NCI-H2196 (cell line): ENCODE measurements around the gene CES5A.
"Not testable (repeated sequence)": the region's sequence is repeated elsewhere in the genome, so short reads cannot be mapped to it uniquely, and the experiment has no call there.

Experiments
- DNase-seq: peaks from one replicate; lab custom pipeline; 2025; ENCODE audit not compliant: unreplicated experiment; lab: John Stamatoyannopoulos, UW

The CES5A gene

GRCh38 chr16:55832425-55832772 lies 42.8 kb downstream of the CES5A start:
- DNase-seq, result no peak

DNA sequence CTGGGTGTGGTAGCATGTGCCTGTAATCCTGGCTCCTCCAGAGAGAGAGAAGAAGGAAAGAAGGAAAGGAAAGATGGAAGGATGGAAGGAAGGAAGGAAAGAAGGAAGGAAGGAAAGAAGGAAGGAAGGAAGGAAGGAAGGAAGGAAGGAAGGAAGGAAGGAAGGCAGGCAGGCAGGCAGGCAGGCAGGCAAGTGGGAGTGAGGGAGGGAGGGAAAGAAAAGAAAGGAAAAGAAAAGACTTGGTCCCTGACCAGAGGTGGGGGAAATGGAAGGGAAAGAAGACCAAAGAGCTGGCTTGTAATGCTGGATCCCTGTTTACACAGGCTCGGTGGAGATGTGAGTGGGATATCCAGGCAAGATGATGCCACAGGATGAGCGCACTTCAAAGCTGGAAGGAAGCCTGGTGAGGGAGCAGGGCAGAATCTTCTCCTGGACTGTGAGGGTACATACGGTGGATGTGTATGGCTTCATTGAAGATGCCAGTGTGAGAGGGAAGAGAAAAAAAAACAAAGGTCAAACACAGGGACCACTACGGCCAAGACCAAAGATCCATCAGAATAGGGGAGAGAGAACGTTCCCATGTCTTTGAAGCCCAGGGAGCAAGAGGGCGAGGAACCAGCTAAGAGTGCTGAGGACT lies 44.4 kb downstream of the CES5A start:
- no peak for DNase-seq

DNA sequence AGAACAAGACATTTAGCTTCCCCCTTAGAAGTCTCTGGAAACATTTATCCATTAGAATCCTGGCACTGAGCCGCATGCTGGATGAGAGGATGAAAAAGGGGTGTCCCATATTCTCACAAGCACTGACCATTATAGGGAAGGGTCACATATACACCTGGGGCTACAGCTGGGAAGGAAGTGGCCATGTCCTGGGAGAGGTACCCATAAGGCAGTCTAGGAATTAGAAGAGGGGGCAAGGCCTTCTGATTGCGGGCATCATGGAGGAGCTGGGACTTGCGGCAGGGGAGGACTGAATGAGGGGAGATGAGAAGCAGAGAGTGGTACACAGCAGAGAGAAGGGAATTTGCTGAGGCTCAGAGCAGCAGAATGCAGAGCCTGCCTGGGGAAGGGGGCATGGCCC lies 45.9 kb downstream of the CES5A start:
- DNase-seq, result not testable (repeated sequence)

DNA sequence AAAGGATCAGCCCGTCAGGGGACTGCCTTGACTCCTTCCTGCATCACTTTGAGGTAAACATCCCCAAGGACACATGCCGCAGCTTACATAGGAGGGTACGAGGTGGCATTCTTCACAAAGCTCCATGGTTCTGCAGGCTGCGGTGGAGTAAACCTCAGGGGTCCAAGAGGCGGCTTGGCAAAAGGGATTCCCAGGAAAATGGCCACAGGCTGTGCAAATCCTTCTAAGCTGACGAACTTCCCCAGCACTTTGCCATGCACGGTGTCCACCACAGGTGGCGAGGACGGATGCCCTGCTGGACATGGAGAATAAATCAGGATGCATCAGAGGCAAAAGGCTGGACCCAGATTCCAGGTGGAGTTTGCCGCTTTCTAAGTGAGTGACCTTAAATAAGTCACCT lies 46.5 kb downstream of the CES5A start:
- DNase-seq, result no peak

- no peak for DNase-seq
Measured at GRCh38 chr16:55825115-55825728, 50.0 kb downstream of the CES5A start.

DNA sequence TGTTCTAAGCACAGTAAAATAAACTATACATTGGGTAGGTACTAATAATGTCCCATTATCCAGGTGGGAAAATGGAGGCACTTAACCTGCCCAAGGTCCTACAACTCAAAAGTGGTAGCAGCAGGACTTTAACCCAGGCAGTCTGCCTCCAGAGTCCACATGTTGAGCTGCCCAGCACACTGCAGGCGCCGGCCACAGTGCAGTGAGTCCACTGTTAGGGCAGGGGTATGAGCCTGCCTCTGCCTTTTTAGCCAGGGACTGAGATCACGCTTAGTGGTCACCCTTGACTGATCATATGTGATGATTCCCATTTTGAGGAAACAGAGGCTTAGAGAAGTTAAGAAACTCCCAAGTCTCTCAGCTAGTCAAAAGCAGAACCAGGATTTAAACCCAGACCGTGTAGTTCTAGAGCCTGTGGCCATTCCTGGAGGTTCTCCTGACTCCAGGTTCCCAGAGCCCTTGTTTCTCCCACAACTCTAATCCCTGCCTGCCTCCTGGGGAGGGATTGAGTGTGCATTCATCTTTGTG lies 50.6 kb downstream of the CES5A start:
- no peak for DNase-seq

DNA sequence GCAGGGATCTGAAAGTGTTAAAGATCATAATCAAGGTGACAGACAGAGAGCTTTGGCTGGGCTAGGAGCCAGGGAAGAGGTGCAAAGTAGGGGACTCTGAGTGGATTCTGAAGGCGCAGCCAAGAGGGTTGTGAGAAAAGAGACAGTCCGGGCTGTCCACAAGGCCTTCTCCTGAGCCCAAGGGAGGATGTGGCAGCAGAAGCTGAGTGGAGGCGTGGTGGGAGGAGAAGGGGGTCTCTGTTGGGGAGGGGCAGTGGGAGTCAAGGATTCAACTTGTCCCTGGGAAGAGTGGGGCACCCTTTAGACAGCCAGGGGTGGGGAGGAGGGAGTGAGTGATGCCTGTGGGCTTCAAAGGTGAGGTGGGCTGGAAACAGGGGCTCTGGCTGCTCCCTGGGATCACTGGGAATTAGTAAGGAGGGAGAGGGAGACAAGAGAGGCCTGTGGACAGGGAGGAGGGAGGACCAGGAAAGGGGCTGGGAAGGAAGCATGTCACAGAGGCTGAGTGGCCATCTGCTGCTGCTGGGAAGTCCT lies 52.8 kb downstream of the CES5A start:
- no peak for DNase-seq

GRCh38 chr16:55821210-55821609 lies 54.0 kb downstream of the CES5A start:
- DNase-seq, result no peak

GRCh38 chr16:55820615-55821014 lies 54.6 kb downstream of the CES5A start:
- DNase-seq, result no peak

- no peak for DNase-seq
Measured at GRCh38 chr16:55817236-55817912, 57.8 kb downstream of the CES5A start.

GRCh38 chr16:55816222-55816621 lies 59.0 kb downstream of the CES5A start:
- DNase-seq, result not testable (repeated sequence)

DNA sequence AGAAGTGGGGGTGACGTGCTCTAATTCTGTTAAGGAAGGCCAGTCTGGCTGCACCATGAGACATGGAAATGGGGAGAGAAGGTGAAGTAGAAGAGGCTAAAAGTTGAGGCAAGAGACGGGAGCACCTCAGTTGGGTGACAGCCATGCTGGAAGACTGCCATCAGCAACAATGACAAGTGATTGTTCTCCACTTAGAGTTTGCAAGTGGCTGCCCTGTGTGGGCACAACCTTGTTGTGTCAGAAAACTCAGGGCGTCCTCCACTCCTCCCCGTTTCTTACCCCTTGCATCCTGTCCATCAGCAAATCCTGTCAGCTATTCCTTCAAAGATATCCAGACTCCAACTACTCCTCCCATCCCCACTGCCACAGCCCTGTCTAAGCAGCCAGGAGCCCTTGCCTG lies 59.9 kb downstream of the CES5A start:
- DNase-seq, result no peak

DNA sequence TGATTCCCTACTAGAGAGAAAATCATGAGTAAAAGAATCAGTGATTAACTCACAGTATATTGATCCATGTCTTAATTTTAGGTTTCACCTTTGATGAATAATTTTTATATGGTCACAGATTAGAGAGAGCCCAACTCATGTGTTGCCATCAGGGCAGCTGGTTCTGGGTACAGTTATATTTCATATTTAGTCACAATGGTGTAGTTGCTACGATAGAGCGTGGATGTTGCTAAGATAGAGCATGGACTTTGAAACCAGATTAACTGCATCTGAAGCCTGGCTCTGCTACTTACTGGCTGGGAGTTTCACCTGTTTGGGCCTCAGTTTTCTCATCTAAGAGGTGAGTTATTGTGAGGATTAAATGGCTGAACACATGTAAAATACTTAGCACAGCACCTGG lies 61.0 kb downstream of the CES5A start:
- DNase-seq, result not testable (repeated sequence)

DNA sequence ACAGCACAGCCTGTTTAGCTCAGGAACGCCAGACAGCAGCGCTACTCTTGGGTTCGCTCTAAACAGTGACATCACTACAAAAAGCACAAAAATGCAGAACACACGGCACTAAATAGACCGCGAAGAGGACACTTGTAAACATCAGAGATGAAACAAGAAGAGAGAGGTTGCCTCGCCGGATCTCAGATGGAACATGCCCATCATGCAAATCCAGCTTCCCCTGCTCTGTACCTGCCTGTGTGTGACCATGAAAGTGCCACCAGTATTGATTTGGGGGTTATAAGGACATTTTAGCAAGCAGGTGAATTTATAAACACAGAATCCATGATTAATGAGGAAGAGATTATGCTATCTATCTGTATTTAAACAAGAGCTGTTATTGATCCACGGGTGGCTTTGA lies 61.4 kb downstream of the CES5A start:
- DNase-seq, result not testable (repeated sequence)

DNA sequence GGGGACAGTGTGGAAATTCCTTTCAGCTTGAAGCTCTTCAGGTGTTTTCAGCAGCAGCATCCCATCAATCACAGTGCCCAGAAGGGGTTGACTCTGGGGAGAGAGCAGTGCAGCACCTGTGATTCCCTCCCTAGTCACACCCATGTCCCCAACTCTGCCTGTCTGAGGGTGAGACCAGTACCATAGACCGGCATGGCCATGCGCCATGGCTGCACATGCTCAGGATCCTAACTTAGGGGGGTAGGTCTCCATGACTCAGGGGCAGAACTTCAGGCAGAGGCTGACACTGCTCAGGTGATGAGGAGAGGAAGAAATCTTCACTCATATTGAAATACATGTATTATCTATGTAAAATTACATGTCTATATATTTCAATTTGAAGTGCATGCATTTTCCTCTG lies 62.2 kb downstream of the CES5A start:
- DNase-seq, result no peak

GRCh38 chr16:55811811-55812210 lies 63.4 kb downstream of the CES5A start:
- no peak for DNase-seq

DNA sequence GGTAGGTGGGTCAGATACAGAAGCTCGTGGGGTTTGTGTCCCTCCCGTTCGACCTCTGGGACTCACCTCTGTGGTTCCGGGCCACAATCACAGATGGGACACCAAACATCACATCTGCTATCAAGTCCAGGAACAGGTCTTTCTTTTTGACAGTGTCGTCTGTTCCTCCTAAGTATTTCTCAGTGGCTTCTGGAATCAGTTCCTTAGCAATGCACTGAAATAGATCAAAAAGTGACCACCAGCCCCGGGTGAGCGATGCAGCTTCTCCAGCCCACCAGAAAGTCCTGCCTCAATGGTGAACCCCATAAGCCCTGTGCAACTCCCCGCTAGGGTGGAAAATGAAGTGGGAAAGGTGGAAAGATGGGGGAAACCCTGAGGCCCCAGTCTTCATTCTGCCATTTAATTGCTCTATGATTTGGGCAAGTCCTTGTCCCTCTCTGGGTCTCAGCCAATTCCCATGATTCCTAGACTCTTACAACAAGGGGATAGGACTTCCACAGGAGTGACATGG lies 64.7 kb downstream of the CES5A start:
- no peak for DNase-seq

DNA sequence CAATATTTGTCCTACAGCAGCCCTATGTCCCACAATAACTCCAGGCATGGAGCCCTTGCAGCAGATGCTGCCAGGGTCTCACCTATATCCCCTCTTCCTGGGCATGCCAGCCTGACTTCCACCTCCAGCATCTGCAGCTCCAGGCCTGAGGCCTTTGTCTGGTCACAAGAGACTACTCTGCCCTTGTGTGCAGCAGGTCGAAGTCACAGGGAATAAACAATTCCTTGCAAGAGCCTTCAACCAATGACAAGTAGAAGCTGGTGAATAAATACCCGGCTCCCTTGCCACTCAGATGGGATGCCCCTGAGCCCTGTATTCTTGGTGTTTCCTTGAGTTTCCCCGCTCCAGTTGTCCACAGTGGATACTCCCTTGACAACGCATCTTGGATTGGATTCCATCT lies 65.3 kb downstream of the CES5A start:
- no peak for DNase-seq

GRCh38 chr16:55809386-55809785 lies 65.8 kb downstream of the CES5A start:
- no peak for DNase-seq

DNA sequence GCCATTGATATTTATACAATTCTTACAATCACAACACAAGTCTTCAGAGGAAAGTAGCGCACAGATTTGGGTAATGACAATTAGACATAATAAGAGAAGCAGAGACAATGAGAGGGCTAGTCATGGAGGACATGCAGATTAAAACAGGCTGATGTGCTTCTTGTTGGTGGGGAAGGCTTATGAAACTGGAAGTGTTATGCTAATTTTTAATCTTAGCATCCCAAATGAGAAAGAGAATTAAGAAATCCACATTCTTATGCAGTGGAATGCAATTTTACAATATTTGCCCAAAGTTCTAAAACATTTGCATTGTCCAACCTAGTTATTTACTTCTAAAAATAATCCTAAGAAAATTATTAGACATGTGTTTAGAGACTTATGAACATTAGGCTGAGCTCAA lies 66.9 kb downstream of the CES5A start:
- not testable (repeated sequence) for DNase-seq

DNA sequence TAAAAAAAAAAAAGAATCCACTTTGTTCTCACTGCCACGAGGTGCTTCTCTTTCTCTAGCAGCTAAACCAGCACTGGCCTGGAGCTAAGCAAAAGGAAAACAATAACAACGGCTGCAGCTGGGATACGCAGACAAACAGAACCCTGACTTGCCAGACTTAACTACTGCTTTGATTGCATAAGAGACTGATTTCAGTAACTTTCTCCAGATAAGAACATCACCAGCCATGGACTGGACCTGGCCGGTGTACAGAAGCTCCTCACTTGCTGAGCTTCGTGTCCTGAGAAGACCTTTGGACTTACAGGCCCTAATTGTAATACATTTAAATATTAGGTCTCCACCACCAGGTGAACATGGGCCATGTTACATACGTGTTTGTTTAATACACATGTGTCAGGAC lies 70.1 kb downstream of the CES5A start:
- DNase-seq, result not testable (repeated sequence)

DNA sequence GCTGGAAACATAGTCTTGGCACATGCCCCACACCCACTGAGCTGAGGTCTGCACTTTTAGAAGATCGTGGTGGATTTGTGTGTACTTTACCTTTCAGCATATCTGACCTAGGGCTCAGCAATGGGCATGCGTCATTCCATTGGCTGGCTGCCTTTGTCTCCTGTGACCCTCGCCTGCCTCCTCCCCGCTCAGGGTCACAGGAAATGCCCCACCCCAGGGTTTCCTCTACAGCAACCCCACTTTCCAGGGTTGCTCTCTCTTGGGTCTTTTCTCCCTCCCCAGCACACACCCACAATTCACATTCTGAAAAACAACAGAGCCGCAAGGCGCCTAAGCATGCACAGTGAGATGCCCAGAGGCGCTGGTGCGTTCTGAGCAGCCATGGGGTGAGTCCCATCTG lies 71.5 kb downstream of the CES5A start:
- DNase-seq, result not testable (repeated sequence)
